HL-60/S4 treated with phorbol 12-myristate 13-acetate at 8.2 ng/mL for 4 days and 3 days (cell line): ENCODE measurements around the gene P4HA2.

ENCODE experiments used
- in situ Hi-C: fragments of 300-500 bp; cut with MboI; formaldehyde crosslinking; loops from 2 replicates; pipeline ENCODE4 v1.15.0; 2022; ENCODE audit warnings: low sequenced_read_pairs

Gene P4HA2

DNA sequence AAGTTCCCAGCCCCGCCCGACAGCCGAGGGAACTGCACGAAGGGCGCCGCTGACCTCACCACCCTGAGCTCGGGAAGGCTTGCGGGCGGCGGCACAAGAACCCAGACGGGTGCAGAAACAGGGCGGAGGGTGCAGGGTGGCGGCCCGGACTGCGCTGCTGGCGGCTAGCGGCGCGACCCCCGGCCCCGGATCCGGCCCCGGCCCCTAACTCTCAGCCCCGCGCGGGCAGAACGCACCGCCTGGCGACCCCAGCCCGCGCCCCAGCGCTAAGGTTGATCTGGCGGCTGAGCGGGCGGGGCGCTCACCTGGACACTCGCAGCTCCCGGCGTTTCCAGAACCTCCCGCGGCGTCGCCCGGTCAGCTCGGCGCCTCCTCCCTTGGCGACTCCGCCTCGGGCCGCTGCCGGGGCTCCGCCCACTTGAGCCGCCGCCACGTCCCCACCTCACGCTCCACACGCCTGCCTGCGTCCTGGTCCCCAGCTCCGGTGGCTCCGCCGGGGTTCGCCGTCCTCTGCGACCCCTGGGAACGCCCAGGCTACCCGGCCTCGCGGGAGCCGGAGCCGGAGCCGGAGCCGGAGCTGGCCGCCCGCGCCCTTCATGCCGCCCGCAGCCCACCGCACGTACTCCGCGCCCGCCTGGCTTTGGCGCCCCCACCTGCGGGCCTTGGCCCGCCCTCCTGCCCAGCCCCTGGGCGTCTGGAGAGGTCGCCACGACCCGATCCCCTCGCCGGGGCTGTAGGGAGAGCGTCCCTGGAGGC lies at the start of gene P4HA2:
P4HA2 (minus strand) TSS at position 369 of the 756 bp plus-strand sequence. CDS start 9,227 bp downstream, outside the sequence.
- in situ Hi-C loops, result no loop called here

DNA sequence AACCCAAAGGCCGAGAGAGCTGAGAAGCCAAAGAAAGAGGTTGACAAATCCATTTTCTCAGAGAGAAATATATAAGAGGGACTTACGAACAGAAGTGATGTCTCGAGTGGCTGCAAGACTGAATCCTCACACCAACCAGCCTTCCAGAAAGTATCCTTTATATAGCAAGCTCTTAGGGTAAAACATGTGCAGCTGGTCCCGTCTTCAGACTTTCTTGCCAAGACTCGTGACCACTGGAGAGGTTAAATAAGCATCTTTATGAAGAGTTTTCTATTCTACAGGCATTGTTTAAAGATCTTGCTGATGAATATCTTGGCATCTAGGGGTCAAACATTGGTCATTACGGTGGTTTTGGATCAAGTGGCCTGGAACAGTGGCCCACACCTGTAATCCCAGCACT lies 49.6 kb upstream of the P4HA2 start:
- in situ Hi-C loops, result no loop called here

DNA sequence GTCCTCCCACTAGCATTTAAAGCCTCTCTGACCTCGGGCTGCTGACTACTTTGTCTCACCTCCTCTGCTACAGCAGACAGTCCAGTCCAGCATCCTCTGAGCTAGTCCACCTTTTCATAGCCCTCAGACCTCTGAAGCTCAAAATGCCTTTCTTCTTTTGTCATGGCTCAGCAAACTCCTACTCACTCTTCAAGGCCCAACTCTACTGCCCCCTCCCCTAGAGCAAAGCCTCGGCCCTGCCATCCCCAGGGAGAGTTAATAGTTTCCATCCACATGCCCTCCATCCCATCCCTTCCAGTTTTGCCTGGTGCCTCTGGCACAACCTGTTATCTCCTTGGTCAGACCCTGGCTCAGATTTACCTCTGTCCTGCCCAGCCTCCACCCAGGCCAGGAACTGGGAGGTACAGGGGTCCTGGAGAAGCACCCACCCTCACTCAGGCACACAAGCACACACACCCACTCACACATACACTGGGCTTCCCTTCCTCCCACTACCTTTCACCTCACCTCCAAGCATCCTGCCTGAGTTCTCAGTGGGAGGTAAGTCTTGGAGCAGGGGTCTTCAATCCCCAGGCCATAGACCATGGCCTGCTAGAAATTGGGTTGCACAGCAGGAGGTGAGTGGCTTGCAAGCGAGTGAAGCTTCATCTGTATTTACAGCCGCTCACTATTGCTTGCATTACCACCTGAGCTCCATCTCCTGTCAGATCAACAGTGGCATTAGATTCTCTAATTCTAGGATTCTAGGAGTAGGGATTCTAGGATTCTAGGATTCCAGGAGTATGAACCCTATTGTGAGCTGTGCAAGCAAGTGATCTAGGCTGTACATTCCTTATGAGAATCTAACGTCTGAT lies 47.9 kb upstream of the P4HA2 start:
- in situ Hi-C loops, result no loop called here

DNA sequence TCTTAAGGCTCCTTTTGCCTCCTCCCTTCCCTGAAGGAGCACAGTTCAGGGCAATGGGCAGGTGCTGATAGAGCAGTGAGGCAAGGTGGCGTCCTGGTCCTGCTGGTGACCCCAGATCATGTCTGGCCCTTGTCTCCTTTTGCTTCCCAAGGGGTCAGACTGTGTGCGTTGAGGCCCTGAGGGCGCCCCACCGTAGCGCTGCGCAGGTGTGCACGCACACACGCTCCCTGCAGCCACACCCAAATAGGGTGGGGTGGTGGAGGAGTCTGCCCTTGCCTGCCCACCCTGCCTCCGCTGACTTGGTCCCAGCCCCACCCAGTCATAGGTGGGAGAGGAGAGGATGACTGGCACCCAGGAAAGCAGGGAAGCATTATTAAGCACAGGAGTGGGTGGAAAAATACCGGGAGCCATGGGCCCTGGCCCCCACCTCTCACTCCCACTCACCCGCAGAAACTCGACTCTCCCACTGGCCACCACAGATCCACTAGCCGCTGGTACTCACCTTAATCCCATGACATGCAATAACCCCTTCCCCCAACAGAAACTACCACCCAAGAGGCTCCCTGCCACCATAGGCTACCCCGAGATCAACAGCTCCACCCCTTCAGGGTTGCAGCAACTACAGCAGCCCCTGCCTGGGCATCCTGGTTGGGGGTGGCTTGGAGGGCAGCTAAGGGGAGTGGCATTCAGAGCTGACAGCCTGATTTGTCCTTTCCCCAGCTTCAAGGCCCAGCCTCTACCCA lies 46.6 kb upstream of the P4HA2 start:
- in situ Hi-C loops, result no loop called here

DNA sequence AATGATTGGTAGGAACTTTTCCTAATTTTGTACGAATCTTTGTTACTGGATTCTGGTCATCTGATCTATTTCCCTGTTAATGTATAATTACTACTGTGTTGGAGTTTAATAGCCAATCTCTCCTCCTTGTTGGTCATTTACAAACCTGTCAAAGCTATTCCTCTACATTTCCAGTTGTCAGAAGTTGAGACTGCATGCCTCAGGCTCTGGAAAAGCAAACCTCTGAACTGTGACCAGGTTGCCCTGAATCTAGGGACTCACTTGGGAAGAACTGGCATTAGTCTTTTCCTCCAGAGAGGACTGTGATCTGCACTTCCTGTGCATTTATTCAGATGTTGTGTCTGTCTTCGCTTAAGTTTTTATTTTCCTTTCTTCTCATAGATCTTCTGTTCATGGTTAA lies 46.0 kb upstream of the P4HA2 start:
- in situ Hi-C loops, result no loop called here

DNA sequence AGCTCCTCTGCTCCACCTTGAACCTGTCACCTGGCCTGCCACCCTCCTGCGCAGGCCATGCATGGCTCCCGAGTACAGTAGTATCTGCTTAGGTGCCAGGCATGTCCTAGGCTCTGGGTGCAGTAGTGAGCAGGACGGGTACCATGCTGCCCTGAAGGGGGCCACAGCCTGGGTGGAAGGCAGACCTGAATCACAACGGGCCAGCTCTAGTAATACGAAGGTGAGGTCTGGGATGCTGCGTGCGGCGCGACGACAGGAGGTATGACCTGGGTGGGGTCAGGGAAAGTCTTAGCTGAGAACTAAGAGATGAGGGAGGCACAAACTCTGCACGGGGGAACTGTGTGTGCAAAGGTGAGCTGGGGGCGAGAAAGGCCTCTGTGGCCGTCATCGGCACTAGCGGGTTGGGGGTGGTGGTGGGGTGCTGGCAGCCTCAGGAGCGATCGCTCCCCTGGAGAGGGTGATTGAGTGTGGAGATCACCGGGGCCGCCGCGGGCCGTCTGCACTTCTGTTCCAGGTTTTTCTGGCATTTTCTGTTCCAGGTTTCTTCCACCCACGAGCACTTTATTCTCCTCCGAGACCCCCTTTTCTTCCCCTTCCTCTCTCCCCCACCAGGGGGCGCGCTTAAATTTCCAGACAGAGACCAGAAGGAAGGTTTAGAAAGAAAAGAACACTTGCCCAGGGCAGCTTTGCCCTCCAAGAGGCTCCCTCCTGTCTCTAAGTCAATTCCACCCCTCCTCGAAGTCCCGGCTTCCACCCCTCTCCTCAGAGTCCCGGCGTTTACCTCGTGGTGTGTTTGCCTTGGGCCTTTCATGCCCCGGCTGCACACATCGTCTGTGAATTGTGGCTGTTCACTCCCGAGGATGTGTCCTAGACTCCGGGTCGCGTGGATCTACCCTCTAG lies 44.9 kb upstream of the P4HA2 start:
- in situ Hi-C loops, result no loop called here

DNA sequence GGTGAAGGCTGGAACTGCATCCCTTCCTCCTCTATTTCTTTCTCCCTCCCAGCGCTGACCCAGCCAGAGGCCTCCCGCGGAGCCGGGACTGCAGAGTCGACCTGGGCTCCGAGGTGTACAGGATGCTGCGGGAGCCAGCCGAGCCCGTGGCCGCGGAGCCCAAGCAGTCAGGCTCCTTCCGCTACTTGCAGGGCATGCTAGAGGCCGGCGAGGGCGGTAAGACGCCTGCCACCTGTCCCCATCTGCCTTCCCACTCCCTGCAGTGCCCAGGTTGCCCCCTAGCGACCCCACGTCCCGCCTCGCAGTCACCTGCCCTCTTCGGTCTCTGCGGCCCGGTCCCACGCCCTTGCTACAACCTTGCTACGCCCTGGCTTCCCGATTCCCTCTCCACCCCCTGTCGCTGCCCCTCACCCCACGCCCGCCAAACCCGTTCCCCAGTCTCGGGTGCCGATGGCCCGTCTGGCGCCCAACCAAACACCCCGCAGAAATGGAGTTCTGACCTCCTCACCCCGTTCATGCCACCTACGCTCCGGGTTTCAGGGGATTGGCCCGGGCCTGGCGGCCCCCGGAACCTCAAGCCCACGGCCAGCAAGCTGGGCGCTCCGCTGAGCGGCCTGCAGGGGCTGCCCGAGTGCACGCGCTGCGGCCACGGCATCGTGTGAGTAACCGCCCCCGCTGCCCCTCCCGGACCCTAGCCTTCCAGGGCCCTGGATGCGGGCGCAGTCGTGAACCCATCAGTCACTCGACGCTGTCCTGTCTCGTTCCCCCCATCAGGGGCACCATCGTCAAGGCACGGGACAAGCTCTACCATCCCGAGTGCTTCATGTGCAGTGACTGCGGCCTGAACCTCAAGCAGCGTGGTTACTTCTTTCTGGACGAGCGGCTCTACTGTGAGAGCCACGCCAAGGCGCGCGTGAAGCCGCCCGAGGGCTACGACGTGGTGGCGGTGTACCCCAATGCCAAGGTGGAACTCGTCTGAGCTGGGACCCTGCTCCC lies 43.9 kb upstream of the P4HA2 start:
- in situ Hi-C loops, result no loop called here

DNA sequence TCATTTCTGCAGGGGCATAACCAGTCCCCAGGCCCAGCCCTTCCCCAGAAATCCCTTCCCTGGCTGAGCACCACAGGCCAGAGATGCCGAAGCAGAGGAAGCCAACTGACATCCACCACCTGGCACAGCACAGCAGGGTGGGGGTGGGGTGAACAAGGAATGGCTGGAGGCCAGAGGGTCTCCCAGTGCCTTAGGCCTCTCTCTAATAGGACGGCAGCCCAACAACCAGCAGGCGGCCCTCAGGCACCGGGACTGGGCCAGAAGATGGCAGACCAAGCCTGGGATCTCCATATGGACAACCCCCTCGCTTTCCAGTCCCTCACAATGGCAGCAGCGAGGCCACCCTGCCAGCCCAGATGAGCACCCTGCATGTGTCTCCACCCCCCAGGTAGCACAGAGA lies 43.1 kb upstream of the P4HA2 start:
- in situ Hi-C loops, result no loop called here

DNA sequence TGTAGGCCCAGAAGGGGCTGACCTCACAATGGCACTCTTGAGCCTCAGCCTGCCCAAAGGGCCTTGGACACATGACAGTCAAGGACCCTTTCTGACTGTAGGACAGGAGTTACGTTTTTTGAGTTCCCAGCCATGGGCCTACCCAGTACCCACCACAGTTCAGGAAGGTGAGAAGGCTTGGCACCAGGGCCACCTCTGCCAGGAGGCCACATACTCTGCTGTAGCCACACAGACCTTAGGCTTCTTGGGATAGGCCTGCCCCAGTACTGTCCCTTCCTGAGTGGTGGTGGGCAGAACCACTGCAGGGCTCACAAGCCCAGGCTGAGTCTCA lies 42.6 kb upstream of the P4HA2 start:
- in situ Hi-C loops, result no loop called here

DNA sequence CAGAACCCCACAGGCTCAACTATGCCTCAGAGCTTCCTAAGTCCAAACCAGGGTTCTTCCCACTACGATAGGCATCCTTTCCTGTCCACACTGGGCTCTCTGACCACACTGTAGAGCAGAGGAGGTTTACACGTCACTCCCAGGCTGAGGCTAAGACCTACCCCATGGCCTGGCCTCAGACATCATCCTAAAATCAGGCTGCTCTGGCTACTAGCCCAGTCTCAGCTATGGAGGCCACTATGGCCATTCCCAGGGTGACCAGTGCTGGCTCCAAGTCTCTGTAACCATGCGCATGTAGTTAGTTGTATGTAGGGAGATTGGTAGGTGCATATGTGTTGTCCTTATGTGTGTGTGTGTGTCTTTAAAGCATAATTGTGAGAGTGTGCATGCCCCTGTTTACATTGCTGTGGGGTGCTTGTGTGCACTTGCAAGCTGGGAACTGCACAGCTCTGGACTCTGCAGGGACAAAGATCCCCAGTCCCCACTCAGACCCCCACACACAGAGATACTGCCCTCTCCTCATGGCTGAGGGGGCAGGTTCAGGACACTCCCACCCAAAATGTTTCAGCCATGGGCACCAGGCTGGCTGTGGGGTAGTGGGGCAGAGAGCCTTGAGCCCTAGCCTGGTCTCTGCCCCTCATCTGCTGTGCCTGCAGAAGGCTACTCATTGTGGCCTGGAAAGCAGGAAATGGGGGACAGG lies 42.1 kb upstream of the P4HA2 start:
- in situ Hi-C loops, result no loop called here

DNA sequence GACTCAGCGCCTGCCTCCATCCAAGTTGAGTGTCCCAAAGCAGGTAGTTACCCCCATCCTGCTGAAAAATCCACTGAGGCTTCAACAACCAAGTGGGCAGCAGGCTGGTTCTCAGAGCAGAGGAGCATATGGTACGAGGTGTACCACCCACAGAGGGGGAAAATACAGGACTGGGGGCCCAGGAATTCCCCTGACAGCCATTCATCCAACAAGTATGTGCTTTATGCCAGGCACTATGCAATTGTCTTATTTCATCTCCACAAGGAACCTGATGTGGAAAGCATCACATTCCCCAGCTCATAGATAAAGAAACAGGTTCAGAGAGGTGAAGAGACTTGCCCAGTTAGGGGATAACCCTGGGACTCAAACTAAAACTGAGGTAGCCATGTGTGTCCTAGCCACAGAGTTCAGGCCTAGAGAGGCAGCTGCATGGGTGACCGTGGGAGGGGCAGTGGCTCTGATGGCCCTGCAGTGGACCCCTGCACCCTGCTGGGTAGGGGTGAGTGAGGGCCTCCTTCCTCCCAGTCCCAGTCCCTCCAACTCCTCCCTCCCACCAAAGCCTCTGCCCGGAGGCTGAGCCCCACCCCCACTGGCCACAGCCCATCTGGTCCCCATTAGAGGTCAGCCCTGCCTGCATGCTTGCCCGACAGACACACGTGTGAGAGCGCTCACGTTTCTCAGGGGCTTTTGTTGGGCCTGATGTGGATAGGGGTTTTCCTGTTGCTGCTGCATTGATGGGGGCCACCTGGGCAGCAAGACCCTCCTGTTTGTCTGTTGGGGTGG lies 41.3 kb upstream of the P4HA2 start:
- in situ Hi-C loops, result no loop called here

DNA sequence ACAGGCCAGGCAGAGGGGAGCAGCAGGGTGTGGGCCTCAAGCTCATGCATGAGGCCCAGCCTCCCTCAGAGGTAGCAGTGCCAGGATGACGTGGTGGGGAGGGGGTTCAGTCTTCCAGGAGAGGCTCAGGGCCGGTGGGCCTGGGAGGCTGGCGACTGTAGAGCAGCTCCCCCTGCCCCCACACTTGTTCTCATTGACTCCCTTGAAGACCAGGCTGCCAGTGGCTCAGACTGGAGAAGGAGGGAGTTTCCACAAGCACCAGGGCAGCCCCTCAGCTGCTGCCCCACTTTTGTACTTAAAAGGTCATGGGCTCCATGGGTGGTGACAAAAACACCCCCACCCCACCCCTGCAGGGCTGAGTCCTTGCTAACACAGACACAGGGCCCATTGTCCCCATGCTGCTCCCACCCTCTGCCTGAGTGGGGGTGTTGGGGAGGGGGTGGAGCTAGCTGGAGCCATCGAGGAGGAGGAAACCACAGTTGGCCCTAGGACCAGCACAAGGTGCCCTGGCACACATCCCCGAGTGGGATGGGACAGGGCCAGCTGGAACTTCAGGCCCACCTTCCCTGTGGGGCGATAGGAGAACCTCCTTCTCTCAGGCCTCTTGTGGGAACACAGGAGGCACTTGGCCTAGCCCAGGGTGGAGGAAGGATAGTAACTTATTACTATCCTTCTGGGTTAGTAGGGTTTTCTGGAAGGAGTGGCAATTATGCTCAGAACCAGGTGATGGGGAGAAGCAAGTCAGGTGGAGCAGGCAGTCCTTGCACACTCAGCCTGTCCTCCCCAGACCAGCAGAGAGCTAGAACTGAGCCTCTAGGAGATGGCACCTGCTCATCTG lies 40.5 kb upstream of the P4HA2 start:
- in situ Hi-C loops, result no loop called here

DNA sequence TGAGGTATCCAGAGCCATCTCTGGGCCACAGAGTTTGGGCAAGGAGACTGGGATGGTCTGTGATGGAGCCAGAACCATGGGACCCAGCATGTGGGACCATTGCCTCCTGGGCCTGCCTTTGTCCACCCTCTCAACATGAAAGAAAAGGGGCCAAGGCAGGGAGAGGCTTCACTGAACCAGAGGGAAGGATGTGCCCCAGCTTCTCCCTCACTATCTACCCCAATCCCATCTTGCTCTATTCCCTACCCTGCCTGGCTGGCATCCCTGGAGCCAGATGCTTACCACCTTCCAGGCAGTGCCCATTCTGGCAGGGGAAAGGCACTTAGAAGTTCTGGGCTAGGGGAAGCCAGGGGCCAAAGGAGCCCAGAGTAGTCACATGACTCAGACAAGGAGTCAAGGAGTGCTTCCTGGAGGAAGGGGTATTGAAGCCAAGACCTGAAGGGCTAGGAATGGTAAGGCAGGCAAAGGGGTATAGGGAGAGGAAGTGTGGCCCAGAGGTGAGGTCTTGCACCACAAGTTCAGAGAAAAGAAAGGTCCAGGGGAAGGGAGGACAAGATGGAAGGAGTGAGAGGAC lies 39.6 kb upstream of the P4HA2 start:
- in situ Hi-C loops, result no loop called here

DNA sequence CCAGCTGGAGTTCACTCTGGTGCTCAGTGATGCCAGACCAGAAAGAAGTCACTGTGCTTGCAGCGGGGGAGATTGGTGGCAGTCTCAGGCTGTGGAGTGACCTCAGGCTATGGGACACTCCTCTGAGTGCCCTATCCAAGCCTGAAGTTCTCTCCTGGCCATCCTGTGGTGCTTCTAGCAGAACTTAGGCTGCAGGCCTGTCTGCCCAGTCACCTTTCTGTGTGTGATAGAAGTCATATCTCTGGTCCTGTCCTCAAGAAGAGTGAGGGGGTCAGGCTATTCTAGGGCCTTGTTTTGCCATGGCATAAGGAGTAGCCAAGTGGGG lies 39.1 kb upstream of the P4HA2 start:
- in situ Hi-C loops, result no loop called here

DNA sequence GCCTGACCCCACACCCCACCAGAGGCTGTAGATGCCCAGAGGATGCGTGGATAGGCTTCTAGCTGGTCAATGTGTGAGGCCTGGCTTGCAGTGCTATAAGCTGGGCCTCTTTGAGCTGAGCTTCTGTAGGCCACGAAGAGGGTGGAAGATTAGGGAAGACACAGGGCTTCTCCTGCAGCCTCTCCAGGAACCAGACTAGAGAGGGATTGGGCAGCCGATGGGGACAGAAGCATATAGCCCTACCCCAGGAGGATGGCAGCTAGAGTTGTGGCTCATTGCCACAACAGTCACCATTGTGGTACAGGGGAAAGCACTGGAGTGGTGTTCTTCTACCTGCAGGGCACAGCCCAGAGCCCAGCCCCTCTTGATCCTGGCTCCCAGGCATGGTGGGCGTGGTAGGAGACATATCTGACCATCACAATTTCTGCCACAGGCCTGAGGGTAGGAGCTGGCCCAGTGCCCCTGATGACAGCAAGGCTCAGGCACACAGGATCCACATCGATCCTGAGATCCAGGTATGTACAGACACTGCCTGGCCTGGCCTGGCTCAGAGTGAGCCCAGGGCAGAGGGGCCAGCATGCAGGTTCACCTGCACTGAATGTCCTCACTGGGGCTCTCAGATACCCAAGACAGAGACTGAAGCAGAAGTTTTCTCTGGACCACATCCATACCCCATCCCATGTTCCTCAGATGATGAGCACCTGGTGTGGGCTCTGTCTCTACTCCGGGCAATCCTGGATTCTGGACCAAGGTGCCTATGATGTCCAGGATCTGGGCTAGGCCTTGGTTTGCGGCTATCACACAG lies 38.6 kb upstream of the P4HA2 start:
- in situ Hi-C loops, result no loop called here

DNA sequence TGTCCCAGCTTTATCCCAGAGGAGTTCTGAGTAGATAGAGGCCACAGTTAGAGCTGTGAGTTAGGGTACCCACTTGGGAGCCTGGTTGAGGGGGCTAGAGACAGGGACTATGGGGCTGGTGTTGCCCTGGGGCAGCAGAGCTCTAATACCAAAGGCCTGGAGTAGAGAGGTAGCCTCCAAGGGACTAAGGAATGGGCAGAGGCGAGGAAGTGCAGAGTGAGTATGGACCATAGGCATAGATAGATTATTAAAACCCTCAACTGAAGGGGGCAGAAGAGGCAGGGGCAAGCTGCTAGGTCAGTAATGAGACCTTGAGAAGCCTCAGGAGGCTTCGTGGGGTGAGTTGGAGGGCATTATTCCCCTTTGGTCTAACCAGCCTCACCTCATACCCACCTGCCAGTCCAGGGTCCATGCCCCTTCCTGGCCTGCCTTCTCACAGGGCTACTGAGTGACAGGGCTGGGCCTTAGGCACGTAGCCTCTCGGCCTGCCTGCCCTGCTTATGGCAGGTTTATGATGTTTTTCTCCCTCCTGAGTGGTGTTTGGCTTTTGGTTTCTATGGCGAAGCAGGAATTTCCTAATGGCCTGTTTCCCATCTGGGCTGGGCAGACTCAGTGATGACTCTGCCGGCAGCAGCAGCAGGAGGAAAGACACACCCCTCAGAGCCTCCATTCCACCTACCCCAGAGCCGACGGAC lies 37.8 kb upstream of the P4HA2 start:
- in situ Hi-C loops, result no loop called here
